Suprapubic skin (tissue), 4 donors: ENCODE data around the gene ARMC2. TPM values are rescaled to one million over a fixed set of nuclear protein-coding genes. Genes with fewer than 3 reads are reported as not detected.
"Not testable (repeated sequence)": the region's sequence is repeated elsewhere in the genome, so short reads cannot be mapped to it uniquely, and the experiment has no call there.

Experiments
- DNase-seq, 2 donors: peaks; one replicate each; pipeline ENCODE4 v3.0.0-alpha.2; 2019; ENCODE audit warnings: low spot score in 2 of 2
- H3K27ac ChIP-seq: fragments of 200-600 bp; sonication (generic); one replicate; pipeline ENCODE4 v1.5.1; 2019
- H3K27me3 ChIP-seq: fragments of 200-600 bp; sonication (generic); one replicate; pipeline ENCODE4 v1.5.1; 2019
- H3K36me3 ChIP-seq: fragments of 200-600 bp; sonication (generic); one replicate; pipeline ENCODE4 v1.5.1; 2019
- H3K4me1 ChIP-seq: fragments of 200-600 bp; sonication (generic); one replicate; pipeline ENCODE4 v1.5.1; 2019
- H3K4me3 ChIP-seq: fragments of 200-600 bp; sonication (generic); one replicate; pipeline ENCODE4 v1.5.1; 2019; ENCODE audit warnings: mild to moderate bottlenecking
- H3K9me3 ChIP-seq: fragments of 200-600 bp; sonication (generic); one replicate; pipeline ENCODE4 v1.5.1; 2019
- CTCF ChIP-seq, 2 donors: fragments of 200-600 bp in 1 of 2; fragments of 450-650 bp in 1 of 2; sonication (generic) in 1 of 2; IDR thresholded peaks; one replicate each; pipeline ENCODE4 v1.5.1; 2016 to 2019; ENCODE audit warnings: antibody characterized with exemption in 2 of 2, mild to moderate bottlenecking in 1 of 2, moderate library complexity in 1 of 2
- EP300 ChIP-seq: sonication (generic); formaldehyde crosslinking; IDR thresholded peaks from one replicate; pipeline ENCODE4 v1.6.1; 2017; ENCODE audit warnings: antibody characterized with exemption
- POLR2A ChIP-seq, 2 donors: fragments of 450-650 bp; IDR thresholded peaks; one replicate each; pipeline ENCODE4 v1.6.1; 2017; ENCODE audit warnings: antibody characterized with exemption in 2 of 2, mild to moderate bottlenecking in 2 of 2, moderate library complexity in 2 of 2
- POLR2AphosphoS5 ChIP-seq, 3 donors: sonication (generic); formaldehyde crosslinking; IDR thresholded peaks; one replicate each; pipeline ENCODE4 v1.6.1; 2017; ENCODE audit warnings: antibody characterized with exemption in 3 of 3
- WGBS: methylation state at CpG from one replicate; pipeline ENCODE4 v1.1.5; 2018; 5-methylcytosine and 5-hydroxymethylcytosine counted together
- total RNA-seq, 4 donors: library from RNA; depleted of rRNA; stranded (reverse); fragments of >200 nt; gene quantifications; one replicate each; pipeline ENCODE4 v1.1.0, GENCODE V29; 2016

The ARMC2 gene
- total RNA-seq, 4 donors from 2014 or later = 1.9 to 9.5 (median 3.6) TPM

- TF ChIP-seq POLR2AphosphoS5 (IDR thresholded peaks at IDR 0.05) = peak in 2 of 3 donors; percentile 36 to 89
- no peak for TF ChIP-seq POLR2A (IDR thresholded peaks at IDR 0.05)
- no peak for TF ChIP-seq EP300
- no peak for TF ChIP-seq CTCF (IDR thresholded peaks at IDR 0.05)
- no peaks in the 10 kb centered on the region for H3K9me3 ChIP-seq
- H3K27ac ChIP-seq = peak overlapping the region; percentile 51
- H3K36me3 ChIP-seq = no peaks in the 10 kb centered on the region
- 58% methylated on average over 9 of the region's 9 CpGs for WGBS
- no peaks in the 10 kb centered on the region for H3K27me3 ChIP-seq
- H3K4me3 ChIP-seq = no peak overlapping the region
- H3K4me1 ChIP-seq = peaks cover 17% of the 10 kb centered on the region
- peak in 1 of 2 donors; percentile 71 for DNase-seq
These were observed 73.5 kb downstream of the ARMC2 start for GRCh38 chr6:108921547-108922361.

- Histone ChIP-seq H3K4me3 (no peak overlapping the region), H3K27ac (no peak overlapping the region), H3K27me3 (no peaks in the 10 kb centered on the region), H3K36me3 (no peaks in the 10 kb centered on the region), H3K4me1 (peaks cover 17% of the 10 kb centered on the region), H3K9me3 (no peaks in the 10 kb centered on the region)
- TF ChIP-seq POLR2A (IDR thresholded peaks at IDR 0.05) (no peak), POLR2AphosphoS5 (IDR thresholded peaks at IDR 0.05) (no peak), EP300 (no peak), CTCF (IDR thresholded peaks at IDR 0.05) (no peak)
- no peak for DNase-seq
These were observed 74.3 kb downstream of the ARMC2 start for GRCh38 chr6:108922499-108922898.

GRCh38 chr6:108927927-108928326 lies 79.7 kb downstream of the ARMC2 start:
- Histone ChIP-seq H3K27ac (no peak overlapping the region), H3K4me3 (no peak overlapping the region), H3K36me3 (no peaks in the 10 kb centered on the region), H3K4me1 (no peaks in the 10 kb centered on the region), H3K27me3 (no peaks in the 10 kb centered on the region), H3K9me3 (no peaks in the 10 kb centered on the region)
- no peak for TF ChIP-seq POLR2AphosphoS5 (IDR thresholded peaks at IDR 0.05)
- no peak for TF ChIP-seq POLR2A (IDR thresholded peaks at IDR 0.05)
- WGBS = 88% methylated on average over 5 of the region's 5 CpGs
- no peak for DNase-seq

GRCh38 chr6:108928650-108929049 lies 80.4 kb downstream of the ARMC2 start:
- Histone ChIP-seq H3K9me3 (no peaks in the 10 kb centered on the region), H3K27ac (no peak overlapping the region), H3K27me3 (no peaks in the 10 kb centered on the region), H3K4me1 (no peaks in the 10 kb centered on the region), H3K4me3 (no peak overlapping the region), H3K36me3 (no peaks in the 10 kb centered on the region)
- DNase-seq = no peak
- TF ChIP-seq POLR2A (IDR thresholded peaks at IDR 0.05) = no peak
- TF ChIP-seq EP300 = no peak
- TF ChIP-seq CTCF (IDR thresholded peaks at IDR 0.05) = no peak
- no peak for TF ChIP-seq POLR2AphosphoS5 (IDR thresholded peaks at IDR 0.05)
- WGBS = 78% methylated on average over 4 of the region's 4 CpGs

- 96% methylated on average over 3 of the region's 3 CpGs for WGBS
- not testable (repeated sequence) for DNase-seq, H3K36me3 ChIP-seq, H3K9me3 ChIP-seq, H3K4me1 ChIP-seq, H3K27me3 ChIP-seq, H3K27ac ChIP-seq, H3K4me3 ChIP-seq
These were observed 82.9 kb downstream of the ARMC2 start for GRCh38 chr6:108931090-108931489.

- Histone ChIP-seq H3K4me1 (peaks cover 16% of the 10 kb centered on the region), H3K27me3 (no peaks in the 10 kb centered on the region), H3K4me3 (no peak overlapping the region), H3K9me3 (no peaks in the 10 kb centered on the region), H3K36me3 (no peaks in the 10 kb centered on the region), H3K27ac (no peak overlapping the region)
- DNase-seq = no peak
- TF ChIP-seq EP300 = no peak
- TF ChIP-seq POLR2A (IDR thresholded peaks at IDR 0.05) = no peak
- TF ChIP-seq CTCF (IDR thresholded peaks at IDR 0.05) = no peak
- WGBS = 86% methylated on average over 1 of the region's 1 CpG
These were observed 88.9 kb downstream of the ARMC2 start for GRCh38 chr6:108937170-108937569.
